ENCODE results near the gene KLK13. TPM values are rescaled to one million over a fixed set of nuclear protein-coding genes. Genes with fewer than 3 reads are reported as not detected.

KLK13 gene
- polyA plus RNA-seq, 1 of the 3 experiments (the other 2 are of a cell fraction) = not detected

DNA sequence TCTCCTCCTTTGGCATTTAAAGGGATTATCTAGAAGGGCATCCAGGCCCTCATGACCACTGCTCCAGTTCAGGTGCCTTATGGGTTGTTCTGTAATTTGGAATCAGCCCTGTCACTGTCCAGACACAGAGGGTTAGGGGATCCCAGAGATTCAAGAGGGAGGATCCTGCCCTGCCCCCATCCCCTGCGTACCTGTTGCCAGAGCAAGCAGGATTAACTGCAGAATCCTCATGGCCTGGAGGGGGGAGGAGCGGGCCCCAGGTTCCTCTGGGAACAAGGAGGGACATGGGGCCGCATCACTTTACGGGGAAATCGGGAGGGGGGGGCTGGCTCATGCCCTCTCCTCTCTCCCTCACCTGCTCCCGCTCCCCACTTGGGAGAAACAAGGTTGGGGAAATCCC, 39.5 kb downstream of the KLK13 start:
- WGBS (ENCODE audit: low lambda C conversion rate) = 16% methylated on average over 6 of the region's 6 CpGs
- Histone ChIP-seq H3K4me1 (ENCODE audit: control insufficient read depth in 1 of 2, insufficient read depth in 2 of 2, low read depth in 1 of 2, low read length in 1 of 2) (no peaks in the 10 kb centered on the region), H3K36me3 (replicated peaks in 1 of 2; ENCODE audit: control insufficient read depth in 1 of 2, insufficient read depth in 2 of 2, low read length in 1 of 2) (no peaks in the 10 kb centered on the region), H3K27ac (ENCODE audit: low read depth in 2 of 2, low read length in 1 of 2) (no peak overlapping the region), H3K4me2 (no peak overlapping the region), H3K4me3 (ENCODE audit: low read depth in 2 of 2, low read length in 1 of 2) (no peak overlapping the region), H3K27me3 (ENCODE audit: insufficient read depth) (peaks cover 79% of the 10 kb centered on the region), H3K9ac (no peak overlapping the region), H4K20me1 (ENCODE audit: insufficient read depth) (no peaks in the 10 kb centered on the region), H3K79me2 (ENCODE audit: insufficient read depth) (no peaks in the 10 kb centered on the region), H3K9me3 (no peaks in the 10 kb centered on the region), H2AFZ (ENCODE audit: low read depth) (no peak overlapping the region), H3F3A (replicated peaks; ENCODE audit: insufficient read depth) (no peaks in the 10 kb centered on the region), H3K9me2 (no peaks in the 10 kb centered on the region)
- CTCF ChIA-PET = no interaction called here
- TF ChIP-seq FOXM1 (IDR thresholded peaks at IDR 0.05; ENCODE audit: low read depth) = no peak
- POLR2A ChIA-PET = no interaction called here
- DNase-seq = peak; percentile 10

DNA sequence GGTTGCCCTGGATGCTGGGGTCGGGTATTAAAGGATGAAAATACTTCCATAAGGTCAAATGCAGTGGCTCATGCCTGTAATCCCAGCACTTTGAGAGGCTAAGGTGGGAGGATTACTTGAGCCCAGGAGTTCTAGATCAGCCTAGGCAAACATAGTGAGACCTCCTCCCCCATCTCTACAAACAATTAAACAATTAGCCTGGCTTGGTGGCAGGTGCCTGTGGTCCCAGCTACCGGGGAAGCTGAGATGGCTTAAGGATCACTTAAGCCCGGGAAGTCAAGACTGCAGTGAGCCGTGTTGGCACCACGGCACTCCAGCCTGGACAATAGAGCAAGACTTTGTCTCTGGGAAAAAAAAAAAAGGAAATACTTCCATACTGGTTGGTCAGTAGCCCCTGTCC, 40.0 kb downstream of the KLK13 start:
- no peak for DNase-seq
- Histone ChIP-seq H3K9me3 (no peaks in the 10 kb centered on the region), H3K9ac (no peak overlapping the region), H4K20me1 (ENCODE audit: insufficient read depth) (no peaks in the 10 kb centered on the region), H3K27me3 (ENCODE audit: insufficient read depth) (peaks cover 84% of the 10 kb centered on the region), H3K79me2 (ENCODE audit: insufficient read depth) (no peaks in the 10 kb centered on the region), H3K36me3 (replicated peaks in 1 of 2; ENCODE audit: control insufficient read depth in 1 of 2, insufficient read depth in 2 of 2, low read length in 1 of 2) (no peaks in the 10 kb centered on the region), H3K4me3 (ENCODE audit: low read depth in 2 of 2, low read length in 1 of 2) (no peak overlapping the region), H3K27ac (ENCODE audit: low read depth in 2 of 2, low read length in 1 of 2) (no peak overlapping the region), H3K9me2 (no peaks in the 10 kb centered on the region), H2AFZ (ENCODE audit: low read depth) (no peak overlapping the region), H3K4me2 (no peak overlapping the region), H3K4me1 (ENCODE audit: control insufficient read depth in 1 of 2, insufficient read depth in 2 of 2, low read depth in 1 of 2, low read length in 1 of 2) (no peaks in the 10 kb centered on the region), H3F3A (replicated peaks; ENCODE audit: insufficient read depth) (no peaks in the 10 kb centered on the region)
- 2% methylated on average over 5 of the region's 5 CpGs for WGBS (ENCODE audit: low lambda C conversion rate)
- ChIA-PET CTCF (no interaction called here), POLR2A (no interaction called here)
- TF ChIP-seq, protein P1, sequence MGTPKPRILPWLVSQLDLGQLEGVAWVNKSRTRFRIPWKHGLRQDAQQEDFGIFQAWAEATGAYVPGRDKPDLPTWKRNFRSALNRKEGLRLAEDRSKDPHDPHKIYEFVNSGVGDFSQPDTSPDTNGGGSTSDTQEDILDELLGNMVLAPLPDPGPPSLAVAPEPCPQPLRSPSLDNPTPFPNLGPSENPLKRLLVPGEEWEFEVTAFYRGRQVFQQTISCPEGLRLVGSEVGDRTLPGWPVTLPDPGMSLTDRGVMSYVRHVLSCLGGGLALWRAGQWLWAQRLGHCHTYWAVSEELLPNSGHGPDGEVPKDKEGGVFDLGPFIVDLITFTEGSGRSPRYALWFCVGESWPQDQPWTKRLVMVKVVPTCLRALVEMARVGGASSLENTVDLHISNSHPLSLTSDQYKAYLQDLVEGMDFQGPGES (IDR thresholded peaks at IDR 0.05; ENCODE audit: low read depth, low read length) = no peak
- TF ChIP-seq SIN3A (IDR thresholded peaks at IDR 0.05; ENCODE audit: borderline replicate concordance, low read depth, low read length) (no peak), ELF1 (IDR thresholded peaks at IDR 0.05) (no peak), EP300 (IDR thresholded peaks at IDR 0.05; ENCODE audit: borderline replicate concordance in 1 of 2, low read depth in 1 of 2, low read length in 1 of 2) (no peak), MXI1 (IDR thresholded peaks at IDR 0.05; ENCODE audit: low read depth, low read length) (no peak), RCOR1 (IDR thresholded peaks at IDR 0.05; ENCODE audit: low read length) (no peak), FOXJ3 (CRISPR knock-in tag; IDR thresholded peaks at IDR 0.05) (no peak), YY1 (IDR thresholded peaks at IDR 0.05; ENCODE audit: low read depth) (no peak), RAD21 (IDR thresholded peaks at IDR 0.05; ENCODE audit: low read length) (no peak)
- TF ChIP-seq, protein P2, sequence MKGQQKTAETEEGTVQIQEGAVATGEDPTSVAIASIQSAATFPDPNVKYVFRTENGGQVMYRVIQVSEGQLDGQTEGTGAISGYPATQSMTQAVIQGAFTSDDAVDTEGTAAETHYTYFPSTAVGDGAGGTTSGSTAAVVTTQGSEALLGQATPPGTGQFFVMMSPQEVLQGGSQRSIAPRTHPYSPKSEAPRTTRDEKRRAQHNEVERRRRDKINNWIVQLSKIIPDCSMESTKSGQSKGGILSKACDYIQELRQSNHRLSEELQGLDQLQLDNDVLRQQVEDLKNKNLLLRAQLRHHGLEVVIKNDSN (IDR thresholded peaks at IDR 0.05; ENCODE audit: borderline replicate concordance, low read depth) = no peak
- TF ChIP-seq, protein P3, sequence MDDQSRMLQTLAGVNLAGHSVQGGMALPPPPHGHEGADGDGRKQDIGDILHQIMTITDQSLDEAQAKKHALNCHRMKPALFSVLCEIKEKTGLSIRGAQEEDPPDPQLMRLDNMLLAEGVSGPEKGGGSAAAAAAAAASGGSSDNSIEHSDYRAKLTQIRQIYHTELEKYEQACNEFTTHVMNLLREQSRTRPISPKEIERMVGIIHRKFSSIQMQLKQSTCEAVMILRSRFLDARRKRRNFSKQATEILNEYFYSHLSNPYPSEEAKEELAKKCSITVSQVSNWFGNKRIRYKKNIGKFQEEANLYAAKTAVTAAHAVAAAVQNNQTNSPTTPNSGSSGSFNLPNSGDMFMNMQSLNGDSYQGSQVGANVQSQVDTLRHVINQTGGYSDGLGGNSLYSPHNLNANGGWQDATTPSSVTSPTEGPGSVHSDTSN (IDR thresholded peaks at IDR 0.05) = no peak
- TF ChIP-seq, protein P4, sequence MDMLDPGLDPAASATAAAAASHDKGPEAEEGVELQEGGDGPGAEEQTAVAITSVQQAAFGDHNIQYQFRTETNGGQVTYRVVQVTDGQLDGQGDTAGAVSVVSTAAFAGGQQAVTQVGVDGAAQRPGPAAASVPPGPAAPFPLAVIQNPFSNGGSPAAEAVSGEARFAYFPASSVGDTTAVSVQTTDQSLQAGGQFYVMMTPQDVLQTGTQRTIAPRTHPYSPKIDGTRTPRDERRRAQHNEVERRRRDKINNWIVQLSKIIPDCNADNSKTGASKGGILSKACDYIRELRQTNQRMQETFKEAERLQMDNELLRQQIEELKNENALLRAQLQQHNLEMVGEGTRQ (IDR thresholded peaks at IDR 0.05; ENCODE audit: borderline replicate concordance, low read depth, low read length) = no peak
- TF ChIP-seq, protein P5, sequence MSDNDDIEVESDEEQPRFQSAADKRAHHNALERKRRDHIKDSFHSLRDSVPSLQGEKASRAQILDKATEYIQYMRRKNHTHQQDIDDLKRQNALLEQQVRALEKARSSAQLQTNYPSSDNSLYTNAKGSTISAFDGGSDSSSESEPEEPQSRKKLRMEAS (IDR thresholded peaks at IDR 0.05; ENCODE audit: low read depth) = no peak
- TF ChIP-seq, protein P6, sequence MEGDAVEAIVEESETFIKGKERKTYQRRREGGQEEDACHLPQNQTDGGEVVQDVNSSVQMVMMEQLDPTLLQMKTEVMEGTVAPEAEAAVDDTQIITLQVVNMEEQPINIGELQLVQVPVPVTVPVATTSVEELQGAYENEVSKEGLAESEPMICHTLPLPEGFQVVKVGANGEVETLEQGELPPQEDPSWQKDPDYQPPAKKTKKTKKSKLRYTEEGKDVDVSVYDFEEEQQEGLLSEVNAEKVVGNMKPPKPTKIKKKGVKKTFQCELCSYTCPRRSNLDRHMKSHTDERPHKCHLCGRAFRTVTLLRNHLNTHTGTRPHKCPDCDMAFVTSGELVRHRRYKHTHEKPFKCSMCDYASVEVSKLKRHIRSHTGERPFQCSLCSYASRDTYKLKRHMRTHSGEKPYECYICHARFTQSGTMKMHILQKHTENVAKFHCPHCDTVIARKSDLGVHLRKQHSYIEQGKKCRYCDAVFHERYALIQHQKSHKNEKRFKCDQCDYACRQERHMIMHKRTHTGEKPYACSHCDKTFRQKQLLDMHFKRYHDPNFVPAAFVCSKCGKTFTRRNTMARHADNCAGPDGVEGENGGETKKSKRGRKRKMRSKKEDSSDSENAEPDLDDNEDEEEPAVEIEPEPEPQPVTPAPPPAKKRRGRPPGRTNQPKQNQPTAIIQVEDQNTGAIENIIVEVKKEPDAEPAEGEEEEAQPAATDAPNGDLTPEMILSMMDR (IDR thresholded peaks at IDR 0.05) = no peak

Data from SK-N-SH (cell line).